ENCODE data around the gene GSTA5.
"Not testable (repeated sequence)": the region's sequence is repeated elsewhere in the genome, so short reads cannot be mapped to it uniquely, and the experiment has no call there.

The GSTA5 gene

GRCh38 chr6:52840763-52841585 is at the start of gene GSTA5:
TSS of gene GSTA5 (minus strand) at chr6:52840813.
- DNase-seq = no peak

GRCh38 chr6:52890018-52890417 is 49.4 kb upstream of the GSTA5 start:
- no peak for DNase-seq

- no peak for DNase-seq
Measured at GRCh38 chr6:52887910-52888524, 47.4 kb upstream of the GSTA5 start.

GRCh38 chr6:52881996-52882841 is 41.6 kb upstream of the GSTA5 start:
- peak; percentile 92 for DNase-seq

- DNase-seq = no peak
Measured at GRCh38 chr6:52881662-52881995, 41.0 kb upstream of the GSTA5 start.

- no peak for DNase-seq
Measured at GRCh38 chr6:52877786-52878185, 37.2 kb upstream of the GSTA5 start.

- DNase-seq = peak; percentile 61
Measured at GRCh38 chr6:52877168-52877567, 36.6 kb upstream of the GSTA5 start.

GRCh38 chr6:52876056-52876787 is 35.6 kb upstream of the GSTA5 start:
- DNase-seq = peak; percentile 16

GRCh38 chr6:52872031-52872430 is 31.4 kb upstream of the GSTA5 start:
- no peak for DNase-seq

GRCh38 chr6:52871621-52872020 is 31.0 kb upstream of the GSTA5 start:
- DNase-seq = no peak

- DNase-seq = not testable (repeated sequence)
Measured at GRCh38 chr6:52870335-52871091, 29.9 kb upstream of the GSTA5 start.

- DNase-seq = not testable (repeated sequence)
Measured at GRCh38 chr6:52868899-52869298, 28.3 kb upstream of the GSTA5 start.

- DNase-seq = no peak
Measured at GRCh38 chr6:52868240-52868639, 27.6 kb upstream of the GSTA5 start.

GRCh38 chr6:52861151-52861550 is 20.5 kb upstream of the GSTA5 start:
- DNase-seq = not testable (repeated sequence)

GRCh38 chr6:52858416-52858815 is 17.8 kb upstream of the GSTA5 start:
- no peak for DNase-seq

GRCh38 chr6:52856137-52856536 is 15.5 kb upstream of the GSTA5 start:
- DNase-seq = not testable (repeated sequence)

GRCh38 chr6:52849137-52849536 is 8.5 kb upstream of the GSTA5 start:
- DNase-seq = no peak

GRCh38 chr6:52846002-52846401 is 5.4 kb upstream of the GSTA5 start:
- no peak for DNase-seq

- DNase-seq = no peak
Measured at GRCh38 chr6:52843605-52844004, 3.0 kb upstream of the GSTA5 start.

GRCh38 chr6:52839124-52840055 is 1.2 kb downstream of the GSTA5 start:
- DNase-seq = peak; percentile 78

GRCh38 chr6:52834481-52834880 is 6.1 kb downstream of the GSTA5 start:
- DNase-seq = no peak
